DMS53 (cell line): ENCODE results near the gene P4HB.
A peak's percentile ranks its signal among the peaks of the same experiment; 100 is the strongest.
"Not testable (repeated sequence)": the region's sequence is repeated elsewhere in the genome, so short reads cannot be mapped to it uniquely, and the experiment has no call there.

Experiments used
- DNase-seq: peaks from one replicate; lab custom pipeline; 2025; lab: John Stamatoyannopoulos, UW

P4HB gene

GRCh38 chr17:81845881-81846742 is 14.2 kb downstream of the P4HB start:
- DNase-seq: no peak

- no peak for DNase-seq
Observed at GRCh38 chr17:81845361-81845760, 15.0 kb downstream of the P4HB start.

GRCh38 chr17:81844887-81845286 is 15.4 kb downstream of the P4HB start:
- no peak for DNase-seq

DNA sequence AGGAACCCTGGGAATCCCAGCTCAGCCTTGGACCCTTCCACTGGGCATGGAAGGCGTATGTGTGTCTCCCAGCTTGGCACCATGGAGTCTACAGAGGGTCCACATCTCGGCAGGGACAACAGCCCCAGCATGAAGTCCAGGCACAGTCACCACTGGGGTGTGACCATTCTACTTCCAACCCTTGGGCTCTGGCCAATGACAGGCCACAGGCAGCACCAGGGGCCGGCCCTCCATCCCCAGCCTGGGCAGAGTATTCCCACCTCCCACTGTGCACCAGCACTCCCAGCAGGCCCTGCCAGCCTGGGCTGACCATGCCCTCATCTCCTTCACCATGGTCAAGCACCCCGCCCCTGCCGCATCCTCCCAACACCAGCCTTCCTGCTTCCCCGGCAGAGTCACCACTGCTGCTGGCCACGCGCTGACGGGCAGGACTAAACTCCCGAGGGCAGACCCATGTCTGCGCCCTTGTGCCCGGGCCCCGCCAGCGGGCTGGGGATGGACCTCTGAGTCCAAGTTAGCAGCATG is 15.9 kb downstream of the P4HB start:
- DNase-seq: no peak

DNA sequence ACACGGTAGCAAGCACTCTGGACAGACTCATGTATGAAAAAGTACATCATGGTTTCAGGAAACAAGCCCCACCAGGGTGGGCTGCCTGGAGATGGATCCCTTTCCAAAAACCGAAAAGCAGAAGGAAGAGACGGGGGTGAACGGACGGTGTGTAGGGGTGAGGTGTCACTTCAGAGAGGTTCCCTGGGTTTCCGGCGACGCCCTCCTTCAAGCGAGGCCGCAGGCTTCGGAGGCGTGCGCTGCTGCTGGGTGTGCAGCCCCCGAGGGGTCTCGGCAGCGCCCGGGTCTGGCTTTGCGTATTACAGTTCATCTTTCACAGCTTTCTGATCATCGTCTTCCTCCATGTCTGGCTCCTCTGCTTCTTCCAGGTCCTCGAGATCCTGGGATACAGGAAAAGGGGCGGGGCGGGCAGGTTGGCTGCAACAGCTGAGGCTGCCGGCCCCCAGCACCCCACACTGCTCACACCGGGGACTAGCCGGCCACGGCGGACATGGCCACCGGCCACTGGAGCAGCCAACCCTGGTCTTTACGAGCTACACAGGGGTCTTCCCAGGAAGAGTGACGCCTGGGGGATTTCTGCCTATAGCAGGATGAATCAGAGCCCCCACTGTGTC is 16.5 kb downstream of the P4HB start:
- no peak for DNase-seq

- no peak for DNase-seq
Observed at GRCh38 chr17:81842725-81843504, 17.4 kb downstream of the P4HB start.

GRCh38 chr17:81842378-81842724 is 18.0 kb downstream of the P4HB start:
- no peak for DNase-seq

DNA sequence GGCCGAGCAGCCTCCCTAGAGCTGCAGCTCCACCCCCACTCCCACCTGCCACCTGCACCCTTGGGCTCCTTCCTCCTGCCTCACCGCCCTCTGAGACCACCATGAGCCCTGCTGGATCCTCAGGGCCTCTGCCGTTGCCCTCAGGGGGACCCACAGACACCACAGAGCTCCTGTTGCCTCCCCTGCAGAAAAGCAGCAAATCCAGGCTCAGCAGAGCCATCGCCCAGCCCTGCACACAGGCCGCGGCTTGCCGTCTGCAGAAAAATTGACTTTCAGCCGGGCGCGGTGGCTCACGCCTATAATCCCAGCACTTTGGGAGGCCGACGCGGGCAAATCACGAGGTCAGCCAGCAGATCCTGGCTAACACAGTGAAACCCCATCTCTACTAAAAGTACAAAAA is 18.5 kb downstream of the P4HB start:
- no peak for DNase-seq

- peak; percentile 45 for DNase-seq
Observed at GRCh38 chr17:81840826-81841778, 19.2 kb downstream of the P4HB start.

GRCh38 chr17:81840059-81840458 is 20.3 kb downstream of the P4HB start:
- not testable (repeated sequence) for DNase-seq

DNA sequence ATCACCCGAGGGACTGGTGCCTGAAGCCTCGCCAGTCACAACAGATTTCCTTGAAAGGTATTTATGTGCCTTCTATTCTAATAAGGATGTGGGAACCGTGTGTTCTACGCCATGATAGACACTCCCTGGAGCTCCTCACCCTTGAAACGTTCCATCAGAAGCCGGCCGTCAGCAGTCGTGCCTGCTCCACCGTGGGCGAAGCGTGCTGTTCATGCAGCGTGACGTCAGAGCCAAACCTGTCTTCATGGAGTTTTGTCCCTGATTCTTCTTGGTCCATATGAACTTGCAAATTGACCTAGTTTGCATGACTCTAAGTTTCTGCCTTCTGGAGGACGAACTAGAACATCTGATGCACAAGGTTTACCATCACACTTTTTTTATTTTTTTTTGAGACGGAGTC is 21.0 kb downstream of the P4HB start:
- DNase-seq: no peak

DNA sequence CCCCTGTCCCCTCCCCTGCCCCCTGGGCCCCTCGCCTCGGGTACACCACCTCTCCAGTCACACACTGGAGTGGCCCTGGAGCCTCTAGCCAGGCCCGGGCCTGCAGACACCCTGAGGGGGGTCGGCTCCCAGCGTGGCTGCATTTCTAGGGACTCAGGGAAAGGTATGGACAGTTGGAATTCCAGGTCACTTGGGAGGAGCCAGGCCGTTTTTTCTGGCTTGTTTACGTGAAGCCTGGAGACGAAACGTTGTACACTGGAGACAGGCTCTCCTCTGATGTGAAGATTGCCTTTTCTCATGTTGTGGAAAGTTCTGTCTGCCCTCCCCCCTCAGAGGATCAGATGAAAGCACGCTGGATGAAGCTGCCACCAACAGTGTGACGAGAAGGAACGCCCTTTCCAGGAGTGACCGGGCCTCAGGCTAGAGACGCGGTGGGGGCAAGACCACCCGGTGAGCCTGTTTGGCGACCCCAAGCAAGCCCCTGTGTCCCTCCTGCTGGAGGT is 21.5 kb downstream of the P4HB start:
- DNase-seq: no peak

DNA sequence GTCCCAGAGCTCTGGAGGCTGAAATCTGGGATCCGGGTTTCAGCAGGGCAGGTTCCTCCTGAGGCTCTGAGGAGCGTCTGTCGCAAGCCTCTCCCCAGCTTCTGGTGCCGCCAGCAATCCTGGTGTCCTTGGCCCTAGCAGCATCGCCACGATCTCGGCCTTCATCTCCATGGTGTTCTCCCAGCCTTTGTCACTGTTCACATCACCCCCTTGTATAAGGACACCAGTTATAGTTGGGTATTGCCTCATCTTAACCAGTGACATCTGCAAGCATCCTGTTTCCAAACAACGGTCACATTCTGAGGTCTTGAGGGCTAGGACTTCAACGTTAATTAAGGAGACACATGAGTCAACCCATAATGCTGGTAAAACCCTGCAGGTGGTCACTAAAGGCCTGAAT is 22.7 kb downstream of the P4HB start:
- no peak for DNase-seq

GRCh38 chr17:81834831-81835267 is 25.5 kb downstream of the P4HB start, which contains the start of gene PPP1R27:
Gene PPP1R27 (minus strand): TSS chr17:81835050. CDS start chr17:81834953, 97 bp downstream.
- no peak for DNase-seq

GRCh38 chr17:81833921-81834830 is 26.2 kb downstream of the P4HB start:
- no peak for DNase-seq

GRCh38 chr17:81833160-81833920 is 27.0 kb downstream of the P4HB start, which contains the start of gene MCRIP1:
Gene MCRIP1 (minus strand): TSS chr17:81833291. CDS start chr17:81824506, 8,785 bp downstream.
- DNase-seq: peak; percentile 99

DNA sequence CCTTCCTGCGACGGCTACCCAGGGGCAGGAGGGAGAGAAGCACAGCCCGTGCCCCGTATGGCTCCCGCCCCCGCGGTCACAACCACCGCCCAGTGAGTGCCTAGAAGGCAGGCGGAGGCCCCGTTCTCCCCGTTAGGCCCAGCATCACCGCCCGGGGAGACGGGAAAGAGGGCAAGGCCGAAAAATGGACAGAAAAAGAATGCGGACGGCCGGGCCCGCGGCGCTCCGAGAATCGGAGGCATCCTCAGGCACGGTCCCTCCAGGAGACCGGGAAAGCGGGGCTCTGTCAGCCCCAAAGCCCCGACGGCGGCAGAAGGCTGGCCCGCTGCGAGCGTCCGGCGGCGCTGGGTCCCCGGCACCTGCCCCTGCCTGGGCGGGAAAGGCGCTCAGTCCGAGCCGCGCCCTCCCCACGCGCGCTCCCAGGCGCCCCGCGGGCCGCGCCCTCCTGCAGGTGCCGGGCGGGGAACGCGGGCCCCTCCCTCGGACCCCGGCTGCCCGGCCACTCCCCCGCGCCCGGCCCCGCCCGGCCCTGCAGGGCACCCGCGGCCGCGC is 27.7 kb downstream of the P4HB start:
- DNase-seq: no peak

DNA sequence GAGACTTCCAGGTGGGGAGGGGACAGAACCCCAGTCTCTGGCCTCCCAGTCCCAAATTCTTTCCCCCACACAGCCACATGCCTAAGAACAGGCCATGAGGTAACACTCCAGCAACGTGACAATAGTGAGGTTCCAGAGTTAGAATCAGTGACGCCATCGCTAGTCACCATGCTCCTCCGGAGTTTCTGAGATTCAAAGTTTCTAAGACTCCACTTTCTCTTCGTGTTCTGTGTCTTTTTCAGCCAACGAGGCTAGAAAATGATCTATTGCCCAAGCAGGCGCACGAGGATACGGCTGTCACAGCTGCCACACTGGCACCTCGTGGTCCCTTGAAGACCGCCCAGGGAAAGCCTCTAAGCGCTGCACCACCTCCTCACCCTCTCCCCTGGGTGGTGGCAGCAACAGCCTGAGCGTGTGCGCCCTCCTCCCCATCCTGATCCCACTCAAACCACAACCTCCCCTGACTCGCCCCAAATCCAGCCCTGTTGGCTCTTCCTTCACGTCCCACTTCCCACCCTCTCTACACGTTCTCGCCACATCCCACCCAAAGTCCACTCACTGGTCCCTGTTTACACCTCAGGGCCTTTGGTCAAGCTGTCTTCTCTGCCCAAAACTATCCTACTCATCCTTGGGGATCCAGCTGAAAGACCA is 28.3 kb downstream of the P4HB start:
- no peak for DNase-seq
